GM21515 (cell line): ENCODE data around the gene FIGNL2.
"Not testable (repeated sequence)": the region's sequence is repeated elsewhere in the genome, so short reads cannot be mapped to it uniquely, and the experiment has no call there.

Experiments used
- ATAC-seq: cut with Tn5 transposase; IDR thresholded peaks from one replicate; pipeline ENCODE4 v1.9.1; 2021; ENCODE audit not compliant: unreplicated experiment

FIGNL2 gene

GRCh38 chr12:51837286-51837685, 11.2 kb downstream of the FIGNL2 start:
- ATAC-seq, result no peak

DNA sequence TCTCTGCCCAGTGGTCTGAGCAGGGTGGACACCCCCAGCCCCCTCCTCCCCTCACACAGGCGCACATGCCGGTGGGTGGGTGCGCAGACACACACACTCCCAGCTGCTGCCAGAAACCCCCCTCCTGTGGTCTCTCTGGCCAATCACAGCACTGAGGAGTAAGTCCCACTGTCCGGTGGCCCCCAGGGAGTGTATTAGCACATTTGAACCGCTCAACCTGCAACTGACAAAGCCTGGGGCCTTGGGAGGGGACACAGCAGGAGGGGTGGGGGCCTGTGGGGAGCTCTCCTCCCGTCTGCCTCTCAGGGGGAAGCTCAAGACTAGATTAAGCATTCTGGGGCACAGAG, 11.7 kb downstream of the FIGNL2 start:
- no peak for ATAC-seq

- ATAC-seq, result no peak
Observed at GRCh38 chr12:51836041-51836826, 12.3 kb downstream of the FIGNL2 start.

DNA sequence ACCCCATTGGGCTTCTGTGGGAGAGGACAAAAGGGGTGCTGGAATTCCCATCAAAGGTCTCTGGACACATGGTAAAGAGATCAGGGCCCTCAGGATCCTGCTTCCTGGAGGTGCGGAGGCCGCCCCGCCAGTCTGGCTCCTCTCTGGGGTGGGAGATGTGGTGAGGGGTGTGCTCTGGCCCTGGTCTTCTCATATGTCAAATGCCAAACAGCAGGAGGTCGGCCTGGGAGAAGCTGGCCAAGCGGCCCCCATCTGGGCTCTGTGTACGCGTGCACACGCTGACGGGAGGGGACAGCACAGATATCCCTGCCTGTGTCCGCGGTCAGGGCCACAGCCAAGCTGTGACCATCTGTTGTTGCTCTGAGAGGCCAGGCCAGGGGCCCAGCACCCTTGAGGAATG, 14.1 kb downstream of the FIGNL2 start:
- ATAC-seq, result no peak

- ATAC-seq, result no peak
Observed at GRCh38 chr12:51833448-51834227, 14.9 kb downstream of the FIGNL2 start.

GRCh38 chr12:51832354-51833107, 16.0 kb downstream of the FIGNL2 start:
- ATAC-seq, result no peak

GRCh38 chr12:51831817-51832216, 16.7 kb downstream of the FIGNL2 start:
- ATAC-seq, result not testable (repeated sequence)

GRCh38 chr12:51829641-51830040, 18.9 kb downstream of the FIGNL2 start:
- ATAC-seq, result no peak

GRCh38 chr12:51829011-51829481, 19.5 kb downstream of the FIGNL2 start:
- no peak for ATAC-seq

DNA sequence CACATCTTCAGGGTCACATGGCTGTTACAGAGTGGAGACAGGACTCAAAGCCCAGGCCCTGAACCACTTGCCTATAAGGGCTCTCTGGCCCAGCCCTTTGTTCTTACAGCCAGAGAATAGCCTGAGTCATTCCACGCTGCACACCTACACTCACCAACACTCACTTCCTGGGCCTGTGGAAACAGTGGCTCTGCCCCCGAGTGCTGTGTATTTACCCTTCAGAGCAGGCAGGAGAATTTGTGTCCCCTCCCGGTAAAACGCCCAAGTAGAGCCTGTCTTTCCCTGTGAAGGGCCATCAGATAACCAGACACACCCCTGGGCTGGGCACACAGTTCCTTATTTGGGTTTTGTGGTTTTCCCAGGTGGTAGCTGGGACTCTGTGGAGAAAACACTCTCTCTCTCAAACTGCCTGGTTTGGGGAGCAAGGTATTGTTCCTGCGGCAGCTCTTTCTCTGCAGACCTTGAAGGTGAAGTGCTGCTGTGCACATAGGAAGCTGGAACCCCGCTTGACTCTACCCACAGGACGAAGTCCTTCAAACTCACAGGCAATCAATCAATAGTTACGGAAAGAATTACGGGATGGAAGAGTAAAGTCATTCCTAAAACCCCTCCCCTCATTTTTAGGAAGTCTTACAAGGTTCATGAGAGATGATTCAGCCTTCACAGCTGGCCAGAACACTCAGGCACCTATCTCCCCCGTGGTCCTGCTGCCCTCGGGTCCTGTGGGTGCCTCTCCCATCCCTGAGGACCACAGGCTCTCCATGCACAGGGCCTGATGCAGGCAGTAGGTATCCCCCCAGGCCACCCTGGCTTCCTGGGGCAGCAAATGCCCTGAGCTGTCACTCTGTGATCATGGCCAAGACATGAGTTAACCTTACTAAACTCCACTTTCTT, 20.3 kb downstream of the FIGNL2 start:
- no peak for ATAC-seq

DNA sequence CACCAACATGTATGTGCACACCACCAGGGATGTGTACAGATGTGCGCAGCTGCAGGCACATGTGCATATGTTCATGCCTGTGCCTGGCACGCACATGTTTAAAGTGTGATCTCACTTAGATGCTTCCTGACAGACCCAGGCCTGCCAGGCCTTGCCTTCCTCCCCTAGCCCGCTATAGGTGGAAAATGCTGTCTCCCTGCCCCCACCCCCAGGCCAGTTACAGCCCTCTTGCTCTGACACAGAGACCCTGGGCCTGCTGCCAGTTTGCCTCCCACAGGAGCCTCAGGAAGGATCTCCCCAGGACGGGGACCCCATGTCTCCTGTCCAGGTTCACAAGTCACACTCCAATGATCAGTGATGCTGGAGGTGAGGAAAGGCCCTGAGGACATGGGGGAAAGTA, 21.6 kb downstream of the FIGNL2 start:
- ATAC-seq, result no peak

- ATAC-seq, result no peak
Observed at GRCh38 chr12:51825216-51825615, 23.3 kb downstream of the FIGNL2 start.

DNA sequence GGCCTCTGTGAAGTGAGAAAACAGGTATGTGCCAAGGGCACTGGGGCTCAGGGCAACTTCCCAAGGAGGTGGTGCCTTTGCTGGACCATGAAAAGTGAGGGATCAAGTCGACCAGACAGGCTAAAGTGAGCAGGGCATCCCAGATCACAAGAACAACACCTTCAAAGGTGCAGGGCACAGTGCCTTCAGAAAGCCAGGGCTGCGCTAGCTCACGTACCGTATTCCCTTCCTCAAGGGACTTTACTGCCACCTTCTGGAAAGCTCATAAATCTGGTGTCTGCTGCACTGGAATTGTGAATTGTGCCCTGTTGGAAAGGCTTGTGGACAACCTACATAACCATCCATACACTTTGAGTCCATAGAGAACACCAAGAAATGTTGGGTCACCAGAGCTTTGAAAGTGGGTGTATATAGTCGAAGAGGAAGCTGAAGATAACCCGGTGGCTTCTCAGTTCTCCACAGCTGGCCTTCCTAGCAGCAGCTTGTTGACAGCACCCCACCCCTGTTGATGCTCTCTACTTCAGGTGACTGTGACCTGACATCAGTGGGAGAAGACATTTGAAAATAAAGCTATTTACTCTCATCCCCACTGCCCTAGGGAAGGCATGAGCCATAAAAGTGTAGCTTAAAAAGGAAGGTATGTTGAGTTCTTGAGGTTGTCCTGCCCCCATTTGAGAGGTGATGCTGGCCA, 24.5 kb downstream of the FIGNL2 start:
- ATAC-seq, result no peak

DNA sequence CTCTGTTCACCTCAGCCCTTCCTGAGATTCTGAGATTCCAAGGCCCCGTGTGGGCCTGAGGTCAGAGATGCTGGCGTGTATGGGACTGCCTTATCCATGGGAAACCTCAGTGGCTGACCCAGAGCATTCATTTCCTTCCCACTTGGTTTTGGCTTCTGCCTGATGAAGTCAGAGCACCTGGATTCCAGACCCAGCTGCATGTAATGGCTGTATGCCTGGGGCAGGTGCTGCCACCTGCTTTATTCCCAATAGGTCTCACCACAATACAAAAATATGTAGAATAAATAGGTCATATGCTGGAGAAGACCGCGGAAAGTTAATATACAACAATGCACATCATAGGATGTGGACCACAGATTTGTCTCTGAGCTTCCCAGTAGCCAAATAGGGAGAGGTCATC, 25.6 kb downstream of the FIGNL2 start:
- ATAC-seq, result no peak

DNA sequence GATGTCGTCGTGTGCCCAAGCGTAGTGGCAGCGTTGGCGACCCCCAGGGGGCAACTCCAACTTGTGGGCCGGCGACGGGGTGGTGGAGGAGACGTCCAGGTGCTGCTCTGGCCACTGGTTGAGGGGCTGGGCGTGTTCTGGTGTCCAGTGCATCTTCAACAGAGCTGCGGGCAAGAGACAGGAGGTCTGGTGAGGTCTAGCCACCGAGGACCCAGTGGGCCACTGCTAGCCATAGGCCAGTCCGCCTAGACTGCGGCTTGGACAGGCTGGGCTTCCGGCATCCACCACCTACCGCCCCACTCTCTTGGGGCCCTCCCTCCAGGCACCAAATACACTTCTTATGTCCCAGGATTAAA, 26.3 kb downstream of the FIGNL2 start:
- no peak for ATAC-seq

DNA sequence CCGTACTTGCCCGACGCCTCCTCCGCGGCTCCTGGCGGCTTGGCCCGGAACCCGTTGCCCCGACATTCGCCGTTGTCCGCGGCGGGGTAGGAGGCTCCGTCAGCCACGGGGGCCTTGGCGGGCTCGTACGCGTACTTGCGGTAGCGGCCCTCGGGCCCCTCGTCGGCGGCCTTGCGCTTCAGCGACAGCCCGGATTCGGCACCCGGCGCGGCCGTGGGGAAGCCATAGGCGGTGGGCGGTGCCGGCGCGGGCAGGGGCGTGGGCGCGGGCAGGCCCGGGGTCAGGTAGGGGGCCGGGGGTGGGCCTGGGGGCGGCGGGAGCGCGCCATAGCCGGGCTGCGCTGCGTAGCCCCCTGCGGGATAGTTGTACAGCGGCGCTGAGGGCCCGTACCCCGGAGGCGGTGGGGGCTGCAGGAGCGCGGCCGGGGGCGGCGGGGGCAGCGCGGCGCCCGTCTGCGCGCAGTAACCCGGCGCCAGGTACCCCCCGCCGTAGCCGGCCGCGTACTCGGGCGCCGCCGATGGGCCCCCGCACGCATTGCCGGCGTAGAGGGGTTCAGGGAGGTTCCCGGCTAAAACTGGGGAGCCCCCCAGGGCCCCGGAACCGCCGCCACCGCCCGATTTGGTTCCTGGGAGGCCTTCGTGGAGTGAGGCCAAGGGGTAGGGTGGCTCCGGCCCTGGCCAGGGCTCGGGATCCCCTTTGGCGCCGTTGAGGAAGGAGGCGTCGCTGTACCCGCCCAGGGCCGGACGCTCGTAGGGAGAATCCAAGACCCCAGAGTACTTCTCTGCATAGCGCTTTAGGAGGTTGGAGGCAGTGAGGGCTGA, 26.9 kb downstream of the FIGNL2 start:
- no peak for ATAC-seq

GRCh38 chr12:51820526-51821439, 27.7 kb downstream of the FIGNL2 start:
- ATAC-seq, result no peak
